Activated effector memory CD4-positive, alpha-beta T cell treated with anti-CD3 and anti-CD28 coated beads, Interleukin-2, amount 50 U/mL, for 16 hours (primary cell): ENCODE measurements around the gene ITGAX.
A peak's percentile ranks its signal among the peaks of the same experiment; 100 is the strongest.

ENCODE experiments used
- DNase-seq: peaks from one replicate; pipeline ENCODE4 v3.0.0-alpha.2; 2020

Gene ITGAX

GRCh38 chr16:31376705-31377104 is 21.7 kb downstream of the ITGAX start:
- no peak for DNase-seq

DNA sequence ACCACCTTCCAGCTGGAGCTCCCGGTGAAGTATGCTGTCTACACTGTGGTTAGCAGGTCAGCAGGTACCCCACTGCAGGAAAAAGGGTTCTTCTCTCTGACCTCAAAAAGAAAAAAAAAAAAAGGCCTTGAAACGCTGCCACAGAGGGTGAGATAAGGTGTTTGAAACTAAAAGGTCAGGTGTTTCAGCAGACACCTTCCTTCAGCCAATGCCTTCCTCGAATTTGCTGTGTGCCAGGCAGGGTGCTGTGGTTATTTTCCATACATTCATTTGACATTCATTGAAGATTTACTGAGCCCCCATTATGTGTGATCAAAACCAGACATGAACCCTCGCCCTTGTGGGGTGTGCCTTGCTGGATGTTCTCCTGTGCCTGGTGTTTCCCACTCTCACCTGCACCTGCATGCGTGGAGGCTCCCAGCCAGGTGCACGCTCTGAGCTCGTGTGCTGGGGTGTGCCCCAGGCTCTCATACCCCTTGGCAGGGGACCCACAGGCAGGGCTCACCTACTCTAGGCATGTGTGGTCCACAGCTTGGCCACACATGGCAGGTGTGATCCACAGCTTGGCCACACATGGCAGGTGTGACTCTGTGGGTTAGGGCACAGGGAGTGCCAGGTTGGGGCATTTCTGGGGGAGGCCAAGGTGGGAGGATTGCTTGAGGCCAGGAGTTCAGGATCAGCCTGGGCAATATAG is 22.4 kb downstream of the ITGAX start:
- no peak for DNase-seq

- no peak for DNase-seq
Measured at GRCh38 chr16:31380201-31380600, 25.2 kb downstream of the ITGAX start.

- peak; percentile 84 for DNase-seq
Measured at GRCh38 chr16:31382485-31383161, 27.6 kb downstream of the ITGAX start.

GRCh38 chr16:31385680-31386079 is 30.7 kb downstream of the ITGAX start:
- DNase-seq, result no peak

DNA sequence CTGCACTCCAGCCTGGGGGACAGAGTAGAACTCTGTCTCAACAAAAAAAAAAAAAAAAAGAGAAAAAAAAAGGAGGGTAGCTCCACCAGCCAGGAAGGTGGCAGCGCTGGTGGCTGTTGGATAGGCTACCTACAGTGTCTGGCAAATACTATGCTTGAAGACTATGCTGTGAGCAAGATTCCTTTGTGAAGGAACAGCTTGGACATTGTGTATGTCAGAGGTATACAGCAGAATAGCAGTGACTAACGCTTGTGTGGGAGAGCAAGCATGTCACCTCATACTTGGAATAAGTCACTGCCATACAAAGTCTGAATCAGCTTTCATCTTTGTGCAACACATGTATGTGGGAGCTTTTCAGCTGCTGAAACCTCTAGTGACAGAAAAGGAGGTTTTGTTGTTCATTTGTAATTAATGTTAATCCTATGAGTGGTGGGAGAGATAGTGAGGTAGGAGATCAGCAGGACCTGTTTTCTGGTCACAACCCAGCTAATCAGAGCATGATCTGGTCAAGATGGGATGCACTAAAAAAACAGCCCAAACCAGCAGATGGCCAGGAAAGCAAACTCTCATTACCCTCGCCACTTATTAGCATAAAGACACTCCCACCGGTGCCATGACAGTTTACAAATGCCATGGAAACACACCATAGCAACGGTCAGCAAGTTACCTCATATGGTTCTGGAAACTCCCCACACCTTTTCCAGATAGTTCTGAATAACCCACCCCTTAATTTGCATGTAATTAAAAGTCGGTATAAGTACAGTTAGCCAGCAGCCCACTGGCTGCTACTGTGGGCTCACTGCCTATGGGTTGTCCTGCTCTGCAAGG is 31.4 kb downstream of the ITGAX start:
- DNase-seq, result no peak

DNA sequence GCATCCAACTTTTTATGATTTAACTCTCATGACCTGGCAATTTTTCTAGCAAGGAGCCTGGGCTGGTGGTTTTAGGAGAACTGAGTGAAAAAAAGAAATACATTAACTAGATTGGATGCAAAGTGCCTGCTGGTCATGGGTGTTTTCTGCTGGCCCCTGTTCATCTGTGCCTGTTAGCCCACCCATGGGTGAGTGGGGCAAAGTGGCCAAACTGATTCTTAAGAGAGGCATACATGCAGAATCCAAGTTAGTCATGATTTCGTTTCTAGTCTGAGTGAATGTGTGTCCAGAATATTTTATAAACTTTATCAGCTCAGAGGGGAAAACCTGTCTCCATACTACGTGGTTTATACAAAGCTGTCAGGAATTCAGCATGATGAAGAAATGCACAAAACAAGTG is 33.6 kb downstream of the ITGAX start:
- no peak for DNase-seq

GRCh38 chr16:31390504-31391041 is 35.6 kb downstream of the ITGAX start:
- no peak for DNase-seq

DNA sequence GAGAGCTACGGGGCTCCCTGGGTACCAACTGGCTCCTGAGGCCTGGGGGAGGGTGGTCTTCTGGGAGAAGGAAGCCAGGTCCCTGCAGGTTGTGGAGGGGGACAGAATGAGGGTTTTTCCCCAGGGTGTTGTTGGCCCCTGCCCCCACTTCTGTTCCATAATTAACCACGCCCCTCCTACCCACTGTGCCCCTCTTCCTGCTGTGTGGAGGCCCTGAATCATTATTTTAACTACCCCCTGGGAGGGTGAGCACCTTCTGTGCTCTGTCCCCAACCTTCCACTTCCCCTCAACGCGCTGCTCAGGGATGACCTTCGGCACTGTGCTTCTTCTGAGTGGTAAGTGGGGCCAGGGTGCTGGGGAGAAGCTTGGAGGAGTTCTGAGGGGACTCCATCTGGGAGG is 38.1 kb downstream of the ITGAX start, which contains the start of gene ITGAD:
ITGAD (plus strand) TSS at position 280 of the 400 bp plus-strand sequence; CDS start at position 306, 26 bp downstream.
- DNase-seq, result no peak

DNA sequence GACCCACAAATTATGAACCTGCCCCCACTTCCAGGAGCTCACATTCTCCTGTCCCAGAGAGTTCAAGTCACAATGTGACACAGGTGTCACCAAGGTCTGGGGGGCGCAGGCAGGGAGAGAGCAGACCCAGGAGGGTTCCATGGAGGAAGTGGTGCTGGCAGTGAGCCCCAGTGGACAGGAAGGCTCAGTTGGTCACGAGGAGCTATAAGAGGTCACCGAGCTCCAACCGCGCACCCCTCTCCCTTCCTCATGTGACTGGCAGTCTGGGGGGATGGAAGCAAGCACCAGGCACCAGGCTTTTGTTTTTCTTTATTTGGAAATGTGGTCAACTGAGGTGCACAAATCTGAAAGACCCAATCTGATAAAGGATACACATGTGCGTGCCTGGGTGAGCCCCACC is 40.7 kb downstream of the ITGAX start:
- no peak for DNase-seq

- DNase-seq, result no peak
Measured at GRCh38 chr16:31397096-31397660, 42.2 kb downstream of the ITGAX start.

DNA sequence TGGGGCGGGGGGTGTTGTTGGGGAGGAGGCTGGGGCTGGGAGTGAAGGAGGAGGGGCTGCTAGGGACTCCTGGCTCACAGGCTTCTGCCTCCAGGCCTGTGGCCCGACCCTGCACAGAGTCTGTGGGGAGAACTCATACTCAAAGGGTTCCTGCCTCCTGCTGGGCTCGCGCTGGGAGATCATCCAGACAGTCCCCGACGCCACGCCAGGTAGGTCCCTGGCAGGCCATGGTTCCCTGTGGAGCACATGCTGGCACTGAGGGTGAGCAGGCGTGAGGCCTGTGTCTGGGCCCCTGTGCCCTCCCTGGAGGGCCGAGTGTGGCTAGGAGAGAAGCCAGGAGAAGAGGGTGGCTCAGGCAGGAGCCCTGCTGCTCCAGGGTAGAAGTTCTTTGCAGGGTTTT is 42.7 kb downstream of the ITGAX start:
- no peak for DNase-seq

DNA sequence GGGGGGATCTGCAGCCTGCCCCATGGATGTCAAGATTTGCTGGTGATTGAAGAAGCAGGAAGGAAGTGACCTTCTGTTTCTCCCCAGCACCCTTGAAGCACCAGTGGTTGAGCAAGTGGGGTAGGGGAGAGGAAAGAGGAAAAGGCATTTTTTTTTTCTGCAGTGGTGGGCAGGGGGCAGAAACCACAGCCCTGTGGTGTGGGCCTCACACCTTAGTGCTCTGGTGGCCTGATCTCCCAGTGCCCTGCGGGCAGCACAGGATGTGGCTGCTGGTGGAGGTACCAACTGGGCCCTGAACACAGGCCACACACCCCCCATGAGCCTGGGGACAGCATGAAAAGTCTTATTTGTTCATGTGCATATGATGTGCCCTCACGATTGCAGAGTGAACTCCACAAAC is 45.2 kb downstream of the ITGAX start:
- DNase-seq, result no peak

- no peak for DNase-seq
Measured at GRCh38 chr16:31401436-31401835, 46.5 kb downstream of the ITGAX start.

GRCh38 chr16:31402687-31403086 is 47.7 kb downstream of the ITGAX start:
- DNase-seq, result no peak

- no peak for DNase-seq
Measured at GRCh38 chr16:31403590-31404352, 48.8 kb downstream of the ITGAX start.

DNA sequence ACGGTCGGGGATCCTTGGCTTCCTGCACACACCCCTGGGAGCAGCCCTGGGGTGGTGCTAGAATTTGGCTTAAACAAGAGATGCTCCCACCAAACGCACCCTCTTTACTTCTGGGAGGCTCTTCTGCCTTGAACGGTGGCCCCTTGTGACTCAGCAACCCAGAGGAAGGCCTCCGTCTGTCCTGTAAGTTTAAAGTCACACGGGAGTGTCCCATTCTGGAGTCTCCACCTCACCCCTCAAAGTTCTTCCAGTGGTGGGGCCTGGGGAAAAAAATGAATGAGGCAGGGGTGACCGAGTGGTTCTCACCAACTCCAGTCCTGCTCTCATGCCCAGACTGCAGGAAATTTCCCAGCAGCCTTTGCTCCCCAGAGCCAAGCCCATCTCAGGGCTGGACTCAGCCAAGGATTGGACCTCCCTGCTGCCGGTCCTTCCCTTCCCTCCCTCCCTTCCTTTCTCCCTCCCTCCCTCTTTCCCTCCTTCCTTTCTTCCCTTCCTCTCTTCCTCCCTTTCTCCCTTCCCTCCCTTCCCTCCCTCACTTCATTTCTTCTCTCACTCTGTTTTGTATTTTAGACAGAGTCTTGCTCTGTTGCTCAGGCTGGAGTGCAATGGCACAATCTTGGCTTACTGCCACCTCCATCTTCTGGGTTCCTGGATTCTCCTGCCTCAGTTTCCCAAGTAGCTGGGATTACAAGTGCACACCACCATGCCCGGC is 49.5 kb downstream of the ITGAX start:
- DNase-seq, result no peak

DNA sequence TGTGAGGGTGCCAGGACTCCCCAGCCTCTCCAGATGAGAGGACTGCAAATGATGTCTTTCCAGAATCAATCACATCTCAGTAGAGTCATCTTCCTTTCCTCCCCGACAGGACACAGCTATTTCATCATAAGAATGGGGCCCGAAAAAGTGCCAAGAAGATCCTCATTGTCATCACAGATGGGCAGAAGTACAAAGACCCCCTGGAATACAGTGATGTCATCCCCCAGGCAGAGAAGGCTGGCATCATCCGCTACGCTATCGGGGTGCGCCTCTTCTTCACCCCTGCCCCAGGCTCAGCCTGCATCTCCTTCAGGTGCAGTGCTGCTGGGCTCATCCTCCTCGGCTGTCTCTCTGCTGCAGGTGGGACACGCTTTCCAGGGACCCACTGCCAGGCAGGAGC is 52.4 kb downstream of the ITGAX start:
- no peak for DNase-seq

GRCh38 chr16:31409433-31409832 is 54.5 kb downstream of the ITGAX start:
- no peak for DNase-seq

- no peak for DNase-seq
Measured at GRCh38 chr16:31410082-31410481, 55.1 kb downstream of the ITGAX start.

DNA sequence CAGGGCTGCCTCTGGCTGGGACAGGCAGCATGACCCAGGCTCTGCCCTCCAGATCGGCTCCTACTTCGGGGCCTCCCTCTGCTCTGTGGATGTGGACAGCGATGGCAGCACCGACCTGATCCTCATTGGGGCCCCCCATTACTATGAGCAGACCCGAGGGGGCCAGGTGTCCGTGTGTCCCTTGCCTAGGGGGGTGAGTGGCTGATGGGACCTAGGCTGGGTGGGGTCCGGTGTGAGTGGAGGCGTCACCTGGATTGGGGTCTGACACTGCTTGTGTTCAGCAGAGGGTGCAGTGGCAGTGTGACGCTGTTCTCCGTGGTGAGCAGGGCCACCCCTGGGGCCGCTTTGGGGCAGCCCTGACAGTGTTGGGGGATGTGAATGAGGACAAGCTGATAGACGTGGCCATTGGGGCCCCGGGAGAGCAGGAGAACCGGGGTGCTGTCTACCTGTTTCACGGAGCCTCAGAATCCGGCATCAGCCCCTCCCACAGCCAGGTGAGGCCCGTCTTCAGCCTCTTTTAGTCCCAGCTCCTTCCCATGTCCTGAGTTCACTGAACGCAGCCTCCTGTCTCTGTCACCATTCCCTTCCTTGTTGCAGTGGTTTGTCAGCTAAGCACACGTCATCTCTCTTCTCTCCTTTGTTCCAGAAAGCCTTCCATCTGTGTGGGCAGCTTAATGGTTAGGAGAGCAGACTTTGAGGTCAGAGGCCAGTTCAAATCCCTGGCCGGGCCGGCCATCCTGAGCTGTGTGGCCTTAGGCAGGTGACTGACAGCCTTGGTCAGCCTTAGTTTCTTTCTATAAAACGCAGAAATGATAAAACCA is 56.3 kb downstream of the ITGAX start:
- no peak for DNase-seq
